ENCODE measurements around the gene GDPD3. TPM values are rescaled to one million over a fixed set of nuclear protein-coding genes. Genes with fewer than 3 reads are reported as not detected.

GDPD3 gene
- total RNA-seq, 1 donor from 2014 or later: 0.50 TPM

DNA sequence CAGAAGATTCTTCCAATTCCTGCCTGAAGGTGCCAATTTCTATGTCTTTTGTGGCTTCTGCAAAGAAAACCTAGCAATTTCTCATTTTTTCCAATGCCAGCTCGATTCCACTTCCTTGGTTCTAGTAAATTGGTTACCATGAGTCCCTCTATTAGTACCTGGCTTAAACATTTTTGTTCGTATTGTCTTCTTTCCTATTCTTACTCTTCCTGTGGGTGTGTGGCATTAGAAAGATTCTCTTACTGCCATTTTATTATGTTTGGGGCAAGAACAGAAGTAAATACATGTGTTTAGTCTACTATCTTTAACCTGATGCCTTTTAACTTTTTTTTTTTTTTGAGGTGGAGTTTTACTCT is 30.0 kb upstream of the GDPD3 start:
- no peak for TF ChIP-seq CTCF (IDR thresholded peaks at IDR 0.05; ENCODE audit: insufficient read depth, low read length, poor library complexity, severe bottlenecking)
- Histone ChIP-seq H3K4me3 (ENCODE audit: low read depth, low read length) (no peak overlapping the region), H3K27me3 (ENCODE audit: control insufficient read depth, insufficient read depth, low read length) (no peaks in the 10 kb centered on the region), H3K36me3 (ENCODE audit: control insufficient read depth, insufficient read depth, low read length) (no peaks in the 10 kb centered on the region)
- no peak for DNase-seq (ENCODE audit: low read depth)

DNA sequence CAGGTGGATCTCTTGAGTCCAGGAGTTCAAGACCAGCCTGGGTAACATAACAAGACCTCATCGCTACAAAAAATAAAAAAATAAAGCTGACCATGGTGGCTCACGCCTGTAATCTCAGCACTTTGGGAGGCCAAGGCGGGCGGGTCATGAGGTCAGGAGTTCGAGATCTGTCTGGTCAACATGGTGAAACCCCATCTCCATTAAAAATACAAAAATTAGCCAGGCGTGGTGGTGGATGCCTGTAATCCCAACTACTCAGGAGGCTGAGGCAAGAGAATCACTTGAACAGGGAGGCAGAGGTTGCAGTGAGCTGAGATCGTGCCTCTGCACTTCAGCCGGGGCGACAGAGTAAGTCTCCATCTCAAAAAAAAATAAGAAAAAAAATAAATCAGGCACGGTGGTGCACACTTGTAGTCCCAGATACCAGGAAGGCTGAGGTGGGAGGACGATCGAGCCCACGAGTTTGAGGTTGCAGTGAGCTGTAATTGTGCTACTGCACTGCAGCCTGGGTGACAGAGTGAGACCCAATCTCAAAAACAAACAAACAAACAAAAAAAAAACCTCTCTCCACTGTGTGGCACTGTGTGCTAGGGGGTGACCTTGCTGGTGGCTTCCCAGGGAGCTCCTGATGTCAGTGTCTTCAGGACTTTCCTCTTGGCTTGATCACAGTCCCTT is 29.5 kb upstream of the GDPD3 start:
- no peak for DNase-seq (ENCODE audit: low read depth)
- TF ChIP-seq CTCF (IDR thresholded peaks at IDR 0.05; ENCODE audit: insufficient read depth, low read length, poor library complexity, severe bottlenecking): no peak
- no peaks in the 10 kb centered on the region for H3K27me3 ChIP-seq (ENCODE audit: control insufficient read depth, insufficient read depth, low read length)

DNA sequence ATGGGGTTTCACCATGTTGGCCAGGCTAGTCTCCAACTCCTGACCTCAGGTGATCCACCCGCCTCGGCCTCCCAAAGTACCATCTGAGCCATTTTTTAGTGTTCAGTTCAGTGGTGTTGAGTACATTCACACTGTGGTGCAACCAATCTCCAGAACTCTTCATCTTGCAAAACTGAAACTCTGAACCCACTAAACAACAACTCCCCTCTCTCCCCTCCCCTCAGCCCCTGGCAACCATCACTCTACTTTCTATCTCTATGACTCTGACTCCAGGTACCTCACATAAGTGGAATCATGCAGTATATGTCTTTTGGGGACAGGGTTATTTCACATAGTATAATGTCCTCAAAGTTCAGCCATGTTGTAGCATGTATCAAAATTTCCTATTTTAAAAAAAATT is 28.4 kb upstream of the GDPD3 start:
- no peak overlapping the region for H3K4me3 ChIP-seq (ENCODE audit: low read depth, low read length)
- H3K36me3 ChIP-seq (ENCODE audit: control insufficient read depth, insufficient read depth, low read length): no peaks in the 10 kb centered on the region
- no peaks in the 10 kb centered on the region for H3K27me3 ChIP-seq (ENCODE audit: control insufficient read depth, insufficient read depth, low read length)
- DNase-seq (ENCODE audit: low read depth): no peak
- TF ChIP-seq CTCF (IDR thresholded peaks at IDR 0.05; ENCODE audit: insufficient read depth, low read length, poor library complexity, severe bottlenecking): no peak

More for the DNA sequence above, 29.5 kb upstream of the GDPD3 start:
- Histone ChIP-seq H3K36me3 (ENCODE audit: control insufficient read depth, insufficient read depth, low read length) (no peaks in the 10 kb centered on the region), H3K4me3 (ENCODE audit: low read depth, low read length) (no peak overlapping the region)

DNA sequence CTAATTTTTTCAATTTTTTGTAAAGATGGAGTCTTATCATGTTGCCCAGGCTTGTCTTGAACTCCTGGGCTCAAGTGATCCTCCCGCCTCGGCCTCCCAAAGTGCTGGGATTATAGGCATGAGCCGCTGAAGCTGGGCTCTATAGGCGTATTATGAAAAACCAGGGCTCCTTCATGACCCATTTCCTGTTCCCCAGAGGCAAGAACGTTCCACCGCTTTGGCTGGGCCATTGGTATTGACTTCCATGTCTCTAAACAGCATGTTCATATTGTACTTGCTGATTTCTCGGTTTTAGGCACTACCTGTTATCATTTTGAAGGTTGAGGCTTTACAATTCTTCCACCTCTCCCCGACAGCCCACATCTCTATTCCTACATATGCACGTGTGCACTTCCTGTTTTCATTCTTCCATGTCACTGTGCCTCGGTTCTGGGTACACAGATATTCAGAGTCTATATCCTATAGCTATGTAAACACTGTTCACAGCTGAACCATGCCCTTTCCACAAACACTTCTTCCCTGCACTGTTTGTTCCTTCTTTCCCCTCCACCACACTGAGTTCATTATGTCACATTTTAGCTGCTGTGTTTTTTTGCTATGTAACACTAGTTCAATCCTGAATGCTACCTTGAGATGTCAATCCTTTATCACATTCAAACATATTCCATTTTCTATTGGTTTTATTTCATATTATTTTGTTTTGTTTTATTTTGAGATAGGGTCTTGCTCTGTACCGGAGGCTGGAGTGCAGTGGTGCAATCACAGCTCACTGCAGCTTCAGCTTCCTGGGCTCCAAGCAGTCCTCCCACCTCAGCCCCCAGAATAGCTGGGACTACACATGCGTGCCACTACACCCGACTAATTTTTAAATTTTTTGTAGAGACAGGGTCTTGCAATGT is 26.5 kb upstream of the GDPD3 start:
- Histone ChIP-seq H3K4me3 (ENCODE audit: low read depth, low read length) (no peak overlapping the region), H3K27me3 (ENCODE audit: control insufficient read depth, insufficient read depth, low read length) (no peaks in the 10 kb centered on the region), H3K36me3 (ENCODE audit: control insufficient read depth, insufficient read depth, low read length) (no peaks in the 10 kb centered on the region)
- TF ChIP-seq CTCF (IDR thresholded peaks at IDR 0.05; ENCODE audit: insufficient read depth, low read length, poor library complexity, severe bottlenecking): no peak
- no peak for DNase-seq (ENCODE audit: low read depth)

DNA sequence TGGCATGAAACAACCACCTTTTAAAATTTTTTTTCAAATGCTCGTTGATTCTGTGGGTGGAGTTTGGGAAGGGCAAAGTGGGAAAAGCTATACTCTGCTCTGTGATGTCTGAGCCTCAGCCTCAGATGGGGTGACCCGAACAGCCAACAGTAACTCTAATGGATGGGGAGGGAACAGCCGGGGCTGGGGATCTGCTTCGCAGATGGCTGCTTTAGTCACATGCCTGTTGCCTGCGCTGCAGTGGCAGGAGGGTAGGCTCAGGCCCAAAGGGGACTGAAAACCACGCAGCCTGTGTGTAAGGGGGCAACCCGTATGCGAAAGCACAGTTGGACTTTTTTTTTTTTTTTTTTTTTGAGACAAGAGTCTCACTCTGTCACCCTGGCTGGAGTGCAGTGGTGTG is 24.6 kb upstream of the GDPD3 start:
- no peak for TF ChIP-seq CTCF (IDR thresholded peaks at IDR 0.05; ENCODE audit: insufficient read depth, low read length, poor library complexity, severe bottlenecking)
- no peaks in the 10 kb centered on the region for H3K36me3 ChIP-seq (ENCODE audit: control insufficient read depth, insufficient read depth, low read length)

More for the DNA sequence above, 24.6 kb upstream of the GDPD3 start:
- H3K4me3 ChIP-seq (ENCODE audit: low read depth, low read length): no peak overlapping the region
- H3K27me3 ChIP-seq (ENCODE audit: control insufficient read depth, insufficient read depth, low read length): no peaks in the 10 kb centered on the region
- no peak for DNase-seq (ENCODE audit: low read depth)

Measured in kidney epithelial cell (primary cell).